Measurements from ENCODE around the gene RIC8B.

Gene RIC8B

DNA sequence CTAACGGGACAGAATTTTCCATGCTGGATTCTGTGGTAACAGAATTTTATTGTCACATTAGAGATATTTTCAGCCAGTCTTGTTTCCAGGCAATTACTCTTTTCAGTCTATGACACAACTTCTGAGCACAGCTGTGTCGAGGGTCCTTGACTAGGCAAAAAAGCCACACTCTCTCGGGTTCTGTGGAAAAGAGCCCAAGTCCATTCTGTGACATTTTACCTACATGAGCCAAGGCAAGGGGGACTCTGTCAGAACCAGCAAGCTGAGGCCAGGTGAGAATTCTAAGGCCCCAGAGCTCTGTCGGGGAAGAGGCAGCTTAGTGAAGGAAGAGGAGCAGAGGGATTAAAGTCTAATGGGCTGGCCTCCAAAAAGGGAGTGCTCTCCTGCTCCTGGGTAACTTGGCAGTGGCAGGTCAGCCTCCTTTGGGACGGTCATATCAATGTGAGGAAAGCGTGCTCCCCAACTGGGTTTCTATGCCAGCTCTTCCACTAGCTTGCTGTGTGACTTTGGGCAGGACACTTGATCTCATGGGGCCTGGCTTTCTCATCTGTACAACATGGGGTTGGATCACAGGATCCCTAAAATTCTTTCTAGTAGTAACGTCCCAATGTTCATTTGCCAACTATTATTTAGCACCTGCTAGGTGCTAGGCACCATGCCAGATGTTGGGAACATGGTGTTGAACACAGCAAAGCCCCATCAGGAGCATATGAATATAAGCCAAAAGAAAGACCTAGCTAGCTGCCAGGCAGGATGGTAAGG is 16.0 kb upstream of the RIC8B start:
- FAIRE-seq, result no peak

DNA sequence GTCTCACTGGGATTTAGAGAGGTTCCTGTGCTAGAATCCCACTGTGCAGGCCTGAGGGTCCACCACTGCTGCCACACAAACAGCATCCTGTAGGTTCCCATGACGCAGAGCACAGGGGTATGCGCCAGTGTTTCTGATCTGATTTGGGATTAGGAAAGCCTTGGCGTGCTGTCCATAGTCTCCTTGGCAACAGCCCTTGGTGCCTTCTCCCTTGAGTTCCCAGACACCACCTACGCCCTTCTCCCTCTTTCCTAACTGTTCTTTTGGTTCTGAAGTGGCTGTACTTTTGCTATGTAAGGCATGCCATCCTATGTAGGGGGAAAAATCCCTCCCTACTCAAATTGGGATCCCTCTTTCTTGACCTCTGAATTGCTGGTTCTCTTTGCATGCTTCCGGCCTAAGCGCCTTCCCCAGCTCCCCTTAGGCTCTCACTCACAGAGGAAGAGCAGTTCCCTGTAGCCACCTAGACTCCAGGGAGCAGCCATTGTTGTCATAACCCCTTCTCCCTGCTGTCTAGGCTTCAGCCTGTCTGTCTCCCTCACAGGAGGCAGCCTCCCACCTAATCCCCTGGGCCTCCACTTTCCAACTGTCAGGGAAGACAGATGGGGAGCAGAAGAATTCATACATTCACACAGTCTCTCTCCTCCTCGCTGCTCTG is 14.8 kb upstream of the RIC8B start:
- no peak for FAIRE-seq

DNA sequence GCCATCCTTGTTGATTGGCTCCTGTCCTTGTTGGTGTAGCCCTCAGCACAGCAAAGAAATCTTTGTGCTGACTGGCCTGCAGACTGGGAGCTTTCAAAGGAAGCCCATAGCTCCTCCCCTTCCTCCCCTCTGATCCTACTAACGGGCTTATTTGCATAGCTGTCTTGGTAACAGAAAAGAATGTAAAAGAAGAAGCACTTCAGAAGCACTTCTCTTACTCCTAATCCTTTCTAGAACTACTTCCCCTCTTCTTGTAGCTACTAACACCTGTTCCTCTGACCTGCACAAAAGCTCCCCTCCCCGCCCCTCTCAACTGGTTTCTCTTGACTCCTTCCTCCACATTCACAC is 14.3 kb upstream of the RIC8B start:
- FAIRE-seq, result no peak

DNA sequence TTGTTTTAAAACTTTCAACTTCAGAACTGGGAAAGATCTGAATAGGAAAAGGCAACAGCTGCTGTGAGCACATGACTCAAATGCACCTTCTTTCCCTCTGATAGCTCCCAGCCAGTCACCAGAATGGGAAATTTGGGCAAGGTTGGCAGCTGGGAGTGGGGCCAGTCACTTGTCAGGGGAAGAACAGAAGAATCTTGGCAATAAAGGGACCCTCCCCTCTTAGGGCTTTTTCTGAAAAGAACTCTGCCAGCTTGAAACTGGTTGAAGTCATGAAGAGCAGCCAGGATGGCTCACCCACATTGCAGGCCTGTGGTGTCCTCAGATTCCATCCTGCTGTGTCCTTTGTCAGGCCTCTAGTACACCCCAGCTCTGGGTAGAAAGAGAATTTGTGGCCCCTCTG is 10.3 kb upstream of the RIC8B start:
- FAIRE-seq, result no peak

DNA sequence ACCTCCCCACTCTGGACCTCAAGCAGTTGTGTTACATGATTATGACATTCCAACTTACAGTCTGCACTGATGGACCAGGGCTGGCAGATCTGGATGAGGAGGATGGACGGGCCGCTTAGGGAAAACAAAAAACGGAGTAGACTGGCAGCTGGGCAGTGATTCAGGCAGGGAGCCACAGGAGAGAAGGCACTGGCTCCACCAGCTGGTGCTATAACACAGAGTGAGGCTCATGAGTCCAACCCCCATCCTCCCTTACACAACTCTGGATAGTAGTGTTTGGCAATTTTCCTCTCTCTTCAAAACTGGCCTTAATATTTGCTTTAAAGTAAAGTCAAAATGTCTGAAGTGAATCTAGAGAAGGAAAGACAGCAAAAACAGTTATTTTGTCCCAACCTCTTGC is 9.7 kb upstream of the RIC8B start:
- FAIRE-seq, result no peak

DNA sequence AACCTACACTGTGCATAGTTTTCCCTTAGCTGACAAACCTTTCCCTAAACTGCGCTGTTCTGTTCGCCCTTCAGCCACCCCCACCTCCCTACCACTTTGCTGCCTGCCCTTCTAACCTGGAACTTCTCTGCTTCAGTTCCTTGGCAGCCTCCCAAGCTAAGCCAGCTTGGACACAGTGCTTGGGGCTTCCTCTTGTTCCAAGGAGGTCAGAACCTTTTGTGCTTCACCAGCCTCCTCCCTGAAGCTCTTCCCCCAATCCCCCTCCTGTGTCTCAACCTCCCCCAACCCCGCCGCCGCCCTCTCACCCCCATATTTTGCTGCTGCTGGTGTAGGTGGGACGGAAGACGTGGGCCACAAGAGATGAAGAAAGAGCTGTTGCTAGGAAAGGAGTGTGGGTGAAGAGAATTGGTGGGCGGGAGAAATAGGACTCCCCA is 8.1 kb upstream of the RIC8B start:
- no peak for FAIRE-seq

DNA sequence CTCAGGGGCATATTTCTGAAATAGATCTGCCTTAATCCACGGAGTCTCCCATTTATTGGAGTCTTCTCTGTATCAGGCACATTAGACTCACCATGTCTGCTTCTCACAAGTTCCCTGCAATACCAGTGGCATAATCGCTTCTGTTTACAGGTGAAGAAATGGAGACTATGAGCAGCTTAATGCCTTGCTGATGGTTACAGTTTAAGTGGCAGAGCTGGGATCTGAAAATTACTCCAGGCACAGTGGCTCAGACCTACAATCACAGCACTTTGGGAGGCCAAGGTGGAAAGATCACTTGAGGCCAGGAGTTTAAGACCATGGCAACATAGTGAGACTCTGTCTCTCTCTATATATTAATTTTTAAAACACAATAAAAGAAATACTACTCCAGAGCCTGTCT is 7.3 kb upstream of the RIC8B start:
- FAIRE-seq, result no peak

DNA sequence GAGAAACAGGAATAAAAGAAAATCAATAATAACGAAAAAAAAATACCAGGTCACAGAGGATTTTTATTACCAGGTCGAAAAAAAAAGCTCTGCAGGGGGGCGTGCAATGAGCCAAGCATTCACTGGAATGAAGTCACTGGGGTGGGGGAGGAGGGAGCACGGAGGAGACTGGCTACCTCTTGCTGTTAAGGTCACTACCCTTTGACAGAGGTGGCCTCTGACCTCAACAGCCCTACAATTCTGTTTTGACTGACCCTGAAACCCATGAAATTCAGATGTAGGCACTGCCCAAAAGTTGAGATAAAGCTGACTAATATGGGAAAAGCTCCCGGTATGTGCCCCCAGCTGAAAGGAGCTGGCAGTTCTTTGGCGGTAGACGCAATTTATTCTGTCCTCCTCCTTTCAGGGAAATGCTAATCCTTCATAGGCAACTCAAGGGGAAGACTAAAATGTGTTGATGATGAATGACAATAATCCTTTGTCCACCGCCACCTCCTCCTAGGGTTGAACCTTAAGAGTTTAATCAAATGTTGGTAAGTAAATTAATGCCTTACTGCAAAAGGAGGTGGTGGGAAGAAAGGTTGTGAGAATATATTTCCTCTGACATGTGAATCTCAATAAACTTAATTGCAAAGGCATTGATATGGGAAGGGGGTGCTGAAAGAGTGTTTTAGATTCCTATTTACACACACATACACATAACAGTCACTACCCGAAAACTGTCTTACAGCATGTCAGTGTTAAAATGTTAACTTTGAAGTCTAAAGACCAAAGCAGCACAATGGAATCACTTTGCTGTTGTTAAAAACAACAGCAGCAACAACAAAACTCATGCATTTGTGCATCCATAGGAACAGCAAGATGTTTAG is 6.3 kb upstream of the RIC8B start:
- no peak for FAIRE-seq

DNA sequence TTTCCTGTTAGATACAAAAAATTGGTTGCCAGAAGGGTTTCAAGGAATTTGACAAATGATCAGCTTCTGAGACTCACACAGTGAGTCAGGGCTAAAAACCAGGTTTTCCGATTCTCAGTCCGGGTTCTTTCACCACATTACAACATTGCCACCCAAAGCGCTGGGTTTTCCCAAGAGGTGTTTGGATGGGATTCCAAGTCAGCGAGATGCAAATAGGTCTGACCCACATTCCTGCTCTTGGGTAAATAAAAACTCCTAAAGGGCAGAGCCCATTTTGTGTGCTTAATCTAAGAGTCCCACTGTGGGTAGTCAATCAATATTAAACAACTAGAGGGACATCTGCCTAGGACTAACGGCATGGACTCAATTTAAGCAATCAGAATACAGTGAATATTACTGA is 5.4 kb upstream of the RIC8B start:
- no peak for FAIRE-seq

DNA sequence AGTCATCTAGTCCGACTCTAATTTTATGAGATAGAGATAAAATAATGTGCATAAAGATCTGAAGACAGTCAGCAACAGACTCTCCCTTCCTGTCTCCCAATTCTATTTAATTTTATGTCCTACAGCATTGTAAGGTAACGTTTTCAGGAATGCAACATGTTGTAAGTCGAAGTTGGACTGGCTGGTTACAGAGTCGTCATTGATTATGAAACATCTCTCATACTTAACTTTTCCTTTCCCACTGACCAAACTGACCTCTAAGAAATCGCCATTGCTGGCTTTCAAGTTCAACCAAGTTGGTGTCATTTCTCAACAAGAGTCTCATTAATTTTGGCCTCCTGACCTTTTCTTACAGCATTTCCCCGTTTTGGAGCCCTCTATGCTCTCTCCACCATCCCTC is 4.9 kb upstream of the RIC8B start:
- FAIRE-seq, result no peak

DNA sequence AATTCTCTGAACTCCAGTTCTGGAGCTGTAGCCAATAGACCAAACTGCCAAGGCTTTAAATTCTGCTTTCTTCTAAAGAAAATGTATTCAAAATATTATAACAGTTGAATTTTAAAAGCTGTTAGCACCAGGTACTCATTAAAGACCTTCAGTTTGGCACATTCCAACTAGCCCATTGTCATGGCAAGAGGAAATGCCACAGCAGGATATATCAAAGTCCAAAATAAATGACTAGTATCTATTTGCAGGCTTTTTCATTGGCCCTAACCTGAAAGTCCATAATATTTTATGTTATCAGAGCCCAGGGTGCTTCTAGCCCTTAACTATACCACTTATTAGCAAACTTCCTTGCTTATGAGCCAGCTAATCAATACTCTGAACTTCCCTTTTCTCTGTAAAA is 3.1 kb upstream of the RIC8B start:
- no peak for FAIRE-seq

DNA sequence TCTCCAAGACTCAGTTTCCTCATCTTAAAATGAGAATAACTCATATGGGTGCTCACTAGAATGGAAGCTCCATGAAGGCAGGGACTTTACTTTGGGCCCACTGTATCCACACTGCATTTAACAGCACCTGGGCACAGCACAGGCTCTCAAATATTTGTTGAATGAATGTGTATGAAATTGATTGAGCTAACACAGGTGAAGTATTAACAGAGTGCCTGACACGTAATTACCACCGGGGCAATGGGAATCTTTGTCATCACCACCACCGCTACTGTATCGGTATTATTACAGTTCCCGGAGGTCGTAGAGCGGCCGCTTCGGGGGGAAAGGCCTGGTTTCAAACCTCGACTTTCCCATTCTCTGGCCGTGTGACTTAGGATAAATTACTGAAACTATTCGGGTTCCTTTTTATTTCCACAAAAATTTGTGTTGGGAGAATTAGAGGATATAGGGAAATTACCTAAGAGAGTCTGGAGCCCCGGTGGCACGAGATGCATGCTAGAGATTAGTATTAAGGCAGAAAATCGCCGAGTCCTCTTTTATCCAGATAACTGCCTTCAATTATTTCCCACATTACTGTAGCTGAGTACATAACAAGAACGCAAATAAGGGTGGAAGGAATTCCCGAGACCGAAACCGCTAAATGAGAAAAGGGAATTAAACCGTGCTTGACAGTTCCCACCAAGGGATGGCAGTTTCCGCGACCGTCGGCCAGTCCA is 1.0 kb upstream of the RIC8B start:
- FAIRE-seq, result no peak

DNA sequence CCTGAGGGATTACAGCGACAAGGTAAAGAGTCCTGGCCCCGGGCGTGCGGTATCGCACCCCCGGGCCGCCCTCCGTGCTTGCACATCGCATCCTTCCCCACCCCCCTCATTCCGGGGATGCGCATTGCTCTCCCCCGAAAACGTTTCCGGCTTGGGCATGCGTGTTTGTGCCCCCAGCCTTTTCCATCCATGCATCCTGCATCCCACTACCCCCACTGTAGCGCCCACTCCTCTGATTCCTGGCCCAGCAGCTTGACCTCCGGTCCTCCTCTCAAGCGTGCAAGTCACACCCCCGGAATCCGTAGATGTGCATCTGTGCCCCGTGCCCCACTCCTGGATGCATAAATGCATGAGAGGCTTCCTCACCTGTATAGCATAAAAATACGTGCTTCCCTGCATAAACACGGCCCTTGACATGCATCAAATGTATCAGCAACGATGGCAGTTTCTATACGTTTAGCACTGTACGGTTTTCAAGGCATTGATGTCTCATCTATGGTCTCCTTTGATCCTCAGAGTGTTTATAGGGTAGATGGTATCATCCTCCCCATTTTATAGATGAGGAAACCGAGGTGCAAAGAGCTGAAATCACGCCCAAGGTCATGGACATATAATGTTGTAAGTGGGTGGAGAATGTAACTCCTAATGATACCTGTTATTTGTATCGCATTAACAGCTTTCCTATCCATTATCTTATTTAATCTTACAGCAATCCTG is 484 bp downstream of the RIC8B start:
- no peak for FAIRE-seq

DNA sequence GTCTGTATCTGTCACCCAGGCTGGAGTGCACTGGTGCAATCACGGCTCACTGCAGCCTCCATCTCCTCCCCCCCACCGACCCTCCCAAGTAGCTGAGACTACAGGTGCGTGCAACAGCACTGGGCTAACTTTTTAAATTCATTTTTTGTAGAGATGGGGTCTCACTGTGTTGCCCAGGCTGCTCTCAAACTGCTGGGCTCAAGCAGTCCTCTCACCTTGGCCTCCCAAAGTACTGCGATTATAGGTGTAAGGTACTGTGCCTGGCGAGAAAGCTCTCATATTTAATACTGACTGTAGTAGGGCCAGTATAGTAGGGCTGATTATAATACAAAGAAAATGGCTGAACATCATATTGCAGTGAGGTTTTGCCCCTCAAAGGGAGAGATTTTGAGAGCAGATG is 2.4 kb downstream of the RIC8B start:
- no peak for FAIRE-seq

DNA sequence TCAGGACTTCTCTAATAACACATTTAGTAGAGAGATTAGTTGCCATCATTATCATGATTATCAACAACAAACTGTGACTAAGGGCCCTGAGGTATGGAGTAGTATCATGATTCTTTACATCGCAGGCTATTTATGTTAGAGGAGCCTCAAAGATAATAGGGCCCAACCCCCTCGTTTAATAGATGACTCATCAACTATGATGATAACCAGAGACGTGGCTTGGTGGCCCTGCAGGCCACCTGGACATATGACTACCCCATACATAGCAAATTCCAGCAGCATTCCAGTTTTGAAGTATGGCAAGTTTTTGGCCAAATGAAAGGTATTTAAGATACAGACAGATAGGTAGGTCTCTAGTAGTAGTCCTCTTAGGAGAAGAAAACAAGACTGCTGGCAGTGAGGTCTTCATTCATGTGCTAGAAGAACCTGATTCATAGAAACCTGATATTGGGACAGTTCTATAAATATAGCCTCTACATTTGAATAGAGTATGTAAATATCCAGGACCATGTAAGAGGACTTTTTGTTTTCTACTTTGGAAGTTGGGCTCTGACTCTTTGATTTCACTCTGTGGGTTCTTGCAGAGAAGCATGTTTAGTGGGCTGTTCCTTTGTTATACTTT is 5.6 kb downstream of the RIC8B start:
- FAIRE-seq, result no peak

DNA sequence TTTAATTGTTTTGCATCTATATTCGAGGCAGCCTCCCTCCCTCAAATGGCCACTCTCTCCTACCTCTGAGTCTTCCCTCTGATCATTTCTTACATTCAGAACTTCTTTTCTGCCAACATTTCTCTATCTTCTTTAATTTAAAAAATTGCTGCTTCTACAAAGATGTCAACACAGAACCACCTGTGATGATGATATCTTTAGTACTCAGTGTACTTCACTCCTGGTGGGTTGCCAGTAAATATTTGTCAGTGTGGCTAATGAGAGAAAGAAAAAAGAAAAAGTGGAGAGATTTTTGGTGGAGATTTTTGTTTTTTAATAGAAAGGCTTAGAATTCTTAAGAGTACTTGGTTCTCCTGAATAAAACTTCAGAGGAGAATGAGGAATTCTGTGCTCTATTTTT is 8.1 kb downstream of the RIC8B start:
- FAIRE-seq, result no peak

DNA sequence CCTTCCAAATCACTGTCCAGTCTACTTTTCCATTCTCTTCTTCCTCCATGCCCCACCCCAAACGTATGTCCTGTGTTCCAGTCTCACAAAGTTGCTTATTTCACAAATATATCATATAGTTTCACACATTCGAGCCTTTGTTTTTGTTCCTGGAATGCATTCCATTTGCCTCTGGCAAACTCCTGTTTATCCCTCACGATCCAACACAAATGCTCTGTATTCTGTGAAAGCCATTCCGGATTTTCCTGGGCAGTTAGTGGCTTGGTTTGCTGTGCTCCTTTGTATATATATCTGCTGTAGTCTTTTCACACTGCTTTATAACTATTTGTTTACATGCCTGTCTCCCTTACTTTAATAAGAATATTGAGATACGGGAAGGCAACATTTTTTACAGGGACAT is 9.0 kb downstream of the RIC8B start:
- FAIRE-seq, result no peak

DNA sequence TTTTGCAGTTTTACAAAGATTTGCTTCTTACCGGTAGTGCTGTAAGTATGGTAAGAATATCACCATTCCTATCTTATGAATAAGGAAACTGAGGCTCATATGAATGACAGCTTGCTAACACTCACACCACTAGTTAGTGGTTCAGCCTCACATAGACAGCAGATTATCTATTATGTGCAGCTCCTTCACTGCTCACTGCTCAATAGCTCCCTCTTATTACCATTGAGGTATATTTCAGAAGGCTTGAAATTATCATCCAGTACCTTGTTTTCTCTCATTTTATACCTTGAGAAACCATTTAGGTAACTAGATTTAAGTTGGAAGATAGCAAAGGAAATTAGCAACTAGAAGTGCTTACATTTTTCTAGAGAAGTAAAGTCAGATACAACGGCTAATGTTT is 15.5 kb downstream of the RIC8B start:
- no peak for FAIRE-seq

DNA sequence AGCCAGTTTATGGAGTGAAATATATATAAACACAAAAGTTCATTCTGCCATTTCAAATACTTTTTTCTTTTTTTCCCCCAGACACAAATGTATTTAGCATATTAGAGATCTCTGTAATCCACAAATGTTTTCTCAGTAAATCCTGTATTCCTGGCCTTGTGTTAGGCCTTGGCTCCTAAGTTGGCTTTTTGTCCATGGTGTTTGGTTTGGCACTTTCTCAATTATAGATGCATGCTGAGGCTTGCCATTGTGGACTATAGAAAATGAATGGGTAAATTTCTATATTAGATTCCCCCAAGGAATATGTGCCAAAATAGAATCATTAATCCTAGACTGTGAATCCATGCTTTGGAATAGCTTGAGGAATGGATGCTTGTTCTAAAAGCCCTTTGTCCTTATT is 17.0 kb downstream of the RIC8B start:
- no peak for FAIRE-seq

DNA sequence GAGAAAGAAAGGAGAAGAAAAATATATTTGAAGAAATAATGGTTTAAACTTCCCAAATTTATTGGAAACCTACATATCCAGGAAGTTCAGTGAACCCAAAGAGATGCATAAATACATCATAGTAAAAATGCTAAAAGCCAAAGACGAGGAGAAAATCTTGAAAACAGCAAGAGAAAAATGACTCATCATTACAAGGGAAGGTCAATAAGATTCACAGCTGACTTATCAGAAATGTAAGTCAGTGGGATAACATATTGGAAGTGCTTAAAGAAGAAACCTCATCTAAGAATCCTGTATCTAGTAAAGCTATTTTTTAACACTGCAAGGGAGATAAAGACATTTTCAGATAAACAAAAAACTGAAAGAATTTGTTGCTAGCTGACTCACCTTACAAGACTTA is 19.9 kb downstream of the RIC8B start:
- no peak for FAIRE-seq

DNA sequence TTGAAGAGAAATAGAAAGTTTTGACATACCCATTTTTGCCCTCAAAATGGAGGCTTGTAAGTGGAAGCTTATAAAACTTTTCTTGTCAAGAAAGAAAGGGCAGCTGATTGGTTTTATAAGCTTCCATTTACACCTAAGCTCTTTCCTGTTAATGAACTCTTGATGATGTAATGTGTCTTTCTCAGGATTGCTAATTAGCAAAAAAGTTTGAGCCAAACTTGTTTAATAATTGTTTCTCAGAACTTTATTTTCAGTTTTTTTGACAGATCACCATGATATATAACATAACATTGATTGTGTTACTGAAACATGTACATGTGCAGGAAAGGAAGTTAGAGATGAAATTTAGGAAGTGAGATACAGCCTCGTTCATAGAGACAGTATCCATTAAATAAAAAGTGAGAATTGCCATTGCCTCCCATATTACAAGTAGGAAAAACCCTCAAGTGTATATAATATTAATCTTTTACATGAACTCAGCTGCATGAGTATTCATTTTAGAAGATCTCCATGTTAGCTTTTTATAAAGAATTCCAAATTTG is 26.8 kb downstream of the RIC8B start:
- FAIRE-seq, result no peak

All from islet of Langerhans (tissue), 1 donor.